NB4 (cell line): ENCODE measurements around the gene PSMB3.

Experiments used
- MYC ChIP-seq: IDR thresholded peaks from 2 replicates; pipeline ENCODE4 v1.6.1; 2011; ENCODE audit warnings: low read depth, low read length
- POLR2A ChIP-seq: IDR thresholded peaks from 2 replicates; pipeline ENCODE4 v1.6.1; 2011; ENCODE audit warnings: mild to moderate bottlenecking; ENCODE audit not compliant: insufficient read length; ENCODE audit errors: extremely low read depth
- TF ChIP-seq, protein P1 (sequence below): IDR thresholded peaks from one replicate; pipeline ENCODE4 v1.5.1; 2012; ENCODE audit warnings: low read depth, low read length
- TF ChIP-seq, protein P2 (sequence below): IDR thresholded peaks from 2 replicates; pipeline ENCODE4 v1.6.1; 2011; ENCODE audit warnings: low read depth, low read length

DNA sequence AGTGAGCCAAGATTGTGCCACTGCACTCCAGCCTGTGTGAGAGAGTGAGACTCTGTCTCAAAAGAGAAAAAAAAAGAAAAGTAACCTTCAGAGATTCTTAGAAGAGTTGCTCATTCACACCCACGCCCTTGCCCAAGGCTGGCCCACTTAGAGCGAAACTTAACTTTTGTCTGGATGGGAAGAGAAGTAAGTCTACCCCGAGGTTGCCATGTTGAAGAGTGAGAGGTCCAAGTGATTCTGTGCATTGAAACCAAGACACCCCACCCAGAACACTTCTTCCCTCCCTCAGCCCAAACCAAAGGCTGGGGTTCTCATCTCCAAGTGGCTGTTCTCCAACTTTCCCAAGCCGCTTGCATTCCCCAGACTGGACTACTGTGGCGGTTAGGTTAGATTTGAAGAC lies 24.8 kb upstream of the PSMB3 start:
- TF ChIP-seq, protein P1, sequence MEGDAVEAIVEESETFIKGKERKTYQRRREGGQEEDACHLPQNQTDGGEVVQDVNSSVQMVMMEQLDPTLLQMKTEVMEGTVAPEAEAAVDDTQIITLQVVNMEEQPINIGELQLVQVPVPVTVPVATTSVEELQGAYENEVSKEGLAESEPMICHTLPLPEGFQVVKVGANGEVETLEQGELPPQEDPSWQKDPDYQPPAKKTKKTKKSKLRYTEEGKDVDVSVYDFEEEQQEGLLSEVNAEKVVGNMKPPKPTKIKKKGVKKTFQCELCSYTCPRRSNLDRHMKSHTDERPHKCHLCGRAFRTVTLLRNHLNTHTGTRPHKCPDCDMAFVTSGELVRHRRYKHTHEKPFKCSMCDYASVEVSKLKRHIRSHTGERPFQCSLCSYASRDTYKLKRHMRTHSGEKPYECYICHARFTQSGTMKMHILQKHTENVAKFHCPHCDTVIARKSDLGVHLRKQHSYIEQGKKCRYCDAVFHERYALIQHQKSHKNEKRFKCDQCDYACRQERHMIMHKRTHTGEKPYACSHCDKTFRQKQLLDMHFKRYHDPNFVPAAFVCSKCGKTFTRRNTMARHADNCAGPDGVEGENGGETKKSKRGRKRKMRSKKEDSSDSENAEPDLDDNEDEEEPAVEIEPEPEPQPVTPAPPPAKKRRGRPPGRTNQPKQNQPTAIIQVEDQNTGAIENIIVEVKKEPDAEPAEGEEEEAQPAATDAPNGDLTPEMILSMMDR = no peak
- TF ChIP-seq POLR2A = no peak
- TF ChIP-seq, protein P2, sequence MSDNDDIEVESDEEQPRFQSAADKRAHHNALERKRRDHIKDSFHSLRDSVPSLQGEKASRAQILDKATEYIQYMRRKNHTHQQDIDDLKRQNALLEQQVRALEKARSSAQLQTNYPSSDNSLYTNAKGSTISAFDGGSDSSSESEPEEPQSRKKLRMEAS = no peak
- TF ChIP-seq MYC = no peak
